ENCODE measurements around the gene PAPPA2.

Gene PAPPA2

DNA sequence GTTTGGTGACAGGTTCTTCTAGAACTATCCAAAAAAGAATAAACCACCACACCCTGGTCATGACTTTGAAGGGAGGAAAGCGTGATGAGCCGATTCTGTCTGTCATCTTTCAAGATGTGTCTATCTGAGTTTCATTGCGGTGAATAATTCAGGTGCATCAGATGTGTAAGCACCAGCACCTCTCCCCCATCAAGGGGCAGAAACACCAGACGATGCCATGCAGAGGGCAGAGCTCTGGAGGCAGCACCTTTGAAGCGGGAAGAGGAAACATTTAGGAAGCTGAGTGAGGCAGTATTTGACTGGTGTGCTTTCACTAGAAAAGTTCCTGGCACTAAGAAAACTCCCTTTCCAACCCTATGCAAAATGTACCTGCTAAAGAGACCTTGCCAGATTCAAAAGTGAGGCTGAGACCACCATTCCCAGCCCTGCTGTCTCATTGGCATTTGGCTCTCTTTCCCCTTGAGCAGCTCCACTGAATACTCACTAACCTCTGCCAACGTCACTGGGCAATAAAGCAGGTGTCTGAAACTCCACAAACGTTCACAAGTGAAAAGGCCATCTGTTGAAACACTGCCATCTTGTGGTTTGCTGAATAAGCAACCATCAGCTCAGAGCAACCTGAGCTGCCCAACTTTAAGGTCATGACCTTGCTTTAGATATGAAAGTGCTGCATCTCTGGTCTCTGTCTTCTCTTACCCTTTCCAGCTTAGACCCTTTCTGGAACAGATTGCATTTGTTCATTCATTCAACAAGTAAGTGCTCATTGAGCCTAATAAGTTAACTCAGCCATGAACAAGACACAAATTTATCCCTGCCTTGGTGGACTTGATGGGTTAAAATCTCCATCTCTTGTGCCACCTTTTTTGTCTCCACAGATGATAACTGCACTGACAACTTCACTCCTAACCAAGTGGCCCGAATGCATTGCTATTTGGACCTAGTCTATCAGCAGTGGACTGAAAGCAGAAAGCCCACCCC lies 228.6 kb downstream of the PAPPA2 start:
- DNase-seq (ENCODE audit: low spot score) (peak; percentile 56), FAIRE-seq (no peak)

GRCh38 chr1:176692431-176692830 lies 229.5 kb downstream of the PAPPA2 start:
- FAIRE-seq, result no peak
- DNase-seq (ENCODE audit: low spot score), result no peak

DNA sequence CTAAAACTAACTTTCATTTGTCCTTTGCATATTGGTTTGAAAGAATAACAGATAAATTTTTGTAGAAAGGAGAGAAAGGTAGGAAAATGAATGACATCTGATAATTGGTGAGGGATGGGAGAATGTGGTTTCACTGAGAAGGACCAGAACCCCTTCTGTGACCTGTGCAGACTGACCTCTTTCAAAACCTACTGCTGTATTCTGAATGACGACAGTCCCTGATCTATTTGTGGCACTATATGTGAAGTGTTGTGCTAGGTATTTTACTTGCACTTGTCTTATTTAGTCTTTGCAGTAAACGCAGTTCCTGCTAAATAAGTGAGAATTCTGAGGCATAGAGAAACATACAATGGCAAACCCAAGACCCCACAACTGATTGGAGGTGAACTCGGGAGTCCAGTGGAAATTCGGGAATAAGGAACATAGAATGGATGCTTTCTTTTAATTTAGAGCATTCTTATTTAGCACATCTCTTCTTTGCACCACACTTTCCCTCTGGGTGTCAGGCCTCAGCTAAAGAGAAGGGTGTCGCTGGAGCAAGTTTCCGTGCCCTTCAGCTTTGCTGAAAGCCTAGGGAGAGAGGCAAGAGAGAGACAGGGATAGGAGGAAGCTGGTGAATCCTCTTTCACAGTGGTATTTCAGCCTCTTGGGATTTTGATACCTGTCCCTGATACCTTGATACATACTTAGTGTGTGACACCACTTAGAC lies 230.2 kb downstream of the PAPPA2 start:
- FAIRE-seq (no peak), DNase-seq (ENCODE audit: low spot score) (no peak)

DNA sequence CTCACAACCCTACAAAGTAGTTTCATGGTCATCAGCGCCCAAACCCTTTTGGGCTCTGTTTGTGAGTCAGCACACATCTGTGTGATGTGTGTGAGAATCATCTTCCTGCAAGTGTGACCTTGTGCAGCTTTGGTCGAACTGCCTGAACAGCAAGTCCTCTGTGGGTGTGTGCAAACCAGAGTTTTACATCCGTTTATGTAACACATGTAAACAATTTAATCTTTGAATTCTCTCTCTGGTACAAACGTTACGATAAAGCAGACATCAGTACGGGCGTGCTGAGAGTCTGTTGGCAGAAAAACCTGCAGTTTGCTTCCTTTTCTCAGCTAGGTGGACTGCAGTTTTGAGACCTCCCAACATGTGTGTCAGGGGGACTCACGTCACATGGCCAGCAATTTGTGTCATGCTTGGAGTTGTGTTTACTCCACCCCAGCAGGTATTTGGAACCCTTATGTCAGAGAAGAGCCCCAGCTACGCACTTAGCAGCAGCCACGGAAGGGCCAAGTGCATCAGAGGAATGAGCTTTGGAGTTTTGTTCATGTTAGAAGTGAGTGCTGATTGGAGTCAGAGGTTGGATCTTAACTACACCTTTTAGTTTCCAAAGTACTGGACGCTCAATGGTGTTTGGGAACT lies 230.8 kb downstream of the PAPPA2 start:
- no peak for FAIRE-seq
- no peak for DNase-seq (ENCODE audit: low spot score)

DNA sequence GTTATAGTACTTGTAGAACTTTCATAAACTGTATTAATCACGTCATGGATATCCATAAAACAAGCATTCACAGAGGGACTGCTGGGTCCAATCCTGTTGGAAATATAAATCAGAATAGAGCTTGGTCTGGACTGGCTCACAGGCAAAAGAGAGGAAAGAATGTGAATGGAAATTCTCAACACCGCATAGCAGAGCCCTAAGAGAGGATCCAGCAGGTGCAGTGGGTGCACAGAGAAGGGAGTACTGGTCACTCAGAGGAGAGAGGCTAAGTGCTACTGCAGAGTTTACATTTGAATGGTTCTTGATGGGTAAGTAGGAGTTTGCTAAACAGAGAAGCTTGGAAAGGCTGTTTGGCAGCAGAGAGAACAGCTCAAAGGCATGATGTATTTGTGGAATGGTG lies 231.7 kb downstream of the PAPPA2 start:
- no peak for FAIRE-seq
- no peak for DNase-seq (ENCODE audit: low spot score)

- DNase-seq (ENCODE audit: low spot score) (peak; percentile 63), FAIRE-seq (peak; percentile 9)
Observed at GRCh38 chr1:176696109-176696508, 233.1 kb downstream of the PAPPA2 start.

DNA sequence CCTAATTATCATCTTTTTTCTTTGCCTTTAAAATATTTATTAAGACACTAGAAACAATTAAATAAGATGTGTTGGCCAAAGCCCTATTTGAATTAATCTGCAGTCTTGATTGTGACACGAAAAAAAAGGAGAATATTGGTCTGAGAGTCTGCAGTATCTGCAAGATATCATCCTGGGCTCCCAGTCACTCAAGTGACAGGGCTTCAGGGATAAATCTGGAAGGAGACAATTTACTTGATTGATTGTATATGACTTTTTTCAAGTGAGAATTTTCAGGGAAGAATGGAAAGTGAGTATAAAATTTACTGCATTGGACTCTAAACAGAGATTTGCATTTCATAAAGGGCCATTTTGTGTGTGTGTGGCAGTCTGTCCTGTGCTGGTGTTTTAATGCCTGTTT lies 233.7 kb downstream of the PAPPA2 start:
- no peak for FAIRE-seq
- no peak for DNase-seq (ENCODE audit: low spot score)

GRCh38 chr1:176699821-176700220 lies 236.8 kb downstream of the PAPPA2 start:
- FAIRE-seq, result no peak
- DNase-seq (ENCODE audit: low spot score), result no peak

GRCh38 chr1:176701151-176701866 lies 238.3 kb downstream of the PAPPA2 start:
- no peak for DNase-seq (ENCODE audit: low spot score)
- no peak for FAIRE-seq

- DNase-seq (ENCODE audit: low spot score), result no peak
- FAIRE-seq, result no peak
Observed at GRCh38 chr1:176702901-176703300, 239.9 kb downstream of the PAPPA2 start.

DNA sequence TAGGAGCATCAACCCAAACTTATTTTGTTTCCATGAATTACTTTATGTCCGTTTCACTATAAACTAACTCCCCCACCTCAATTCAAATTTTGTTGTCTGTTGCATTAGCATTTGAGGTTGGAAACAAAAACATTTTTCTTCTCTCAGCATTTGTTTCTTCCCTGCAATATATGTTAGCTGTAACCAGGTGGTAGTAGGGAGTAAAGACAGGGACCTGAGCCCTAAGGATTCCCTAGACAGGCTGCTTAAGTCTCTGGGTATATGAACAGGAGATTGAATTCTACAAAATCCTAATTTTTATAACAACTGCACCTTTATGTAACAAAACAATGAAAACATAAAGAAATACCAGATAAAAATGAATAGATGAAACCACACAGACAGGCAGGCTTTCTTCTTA lies 242.6 kb downstream of the PAPPA2 start:
- DNase-seq (ENCODE audit: low spot score) (no peak), FAIRE-seq (no peak)

GRCh38 chr1:176717066-176717750 lies 254.2 kb downstream of the PAPPA2 start:
- DNase-seq (ENCODE audit: low spot score) (no peak), FAIRE-seq (no peak)

DNA sequence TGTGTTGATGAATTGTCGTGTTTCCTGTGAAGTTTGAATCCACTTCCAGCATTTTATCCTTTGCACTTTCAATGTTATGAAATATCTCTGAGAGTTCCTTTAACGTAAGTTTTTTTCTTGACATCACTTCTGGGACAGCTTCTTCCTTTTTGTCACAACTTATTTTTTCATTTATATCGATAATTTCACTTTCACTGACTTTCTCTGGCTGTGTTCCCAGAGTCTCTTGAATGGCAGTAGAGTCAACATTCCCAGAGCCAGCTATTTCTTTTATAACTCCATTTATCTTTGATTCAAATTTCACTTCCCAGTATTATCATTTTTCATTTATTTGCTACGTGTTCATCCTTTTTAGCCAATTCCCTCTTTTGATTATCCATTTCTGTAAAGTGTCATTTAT lies 256.5 kb downstream of the PAPPA2 start:
- DNase-seq (ENCODE audit: low spot score) (no peak), FAIRE-seq (no peak)

DNA sequence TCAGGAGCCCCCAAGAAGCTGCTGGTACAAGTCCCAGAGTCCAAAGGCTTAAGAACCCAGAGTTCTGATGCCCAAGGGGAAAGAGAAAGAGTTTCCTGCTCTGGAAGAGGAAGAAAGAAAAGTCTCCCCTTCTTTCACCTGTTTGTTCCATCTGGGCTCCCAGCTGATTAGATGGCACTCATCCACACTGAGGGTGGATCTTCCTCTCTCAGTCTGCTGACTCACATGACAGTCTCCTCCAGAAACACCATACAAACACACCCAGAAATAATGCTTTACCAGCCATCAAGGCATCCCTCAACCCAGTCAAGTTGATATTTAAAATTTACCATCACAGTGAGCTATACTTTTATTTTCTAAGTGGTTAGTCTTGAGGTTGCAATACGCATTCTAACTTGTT lies 257.9 kb downstream of the PAPPA2 start:
- FAIRE-seq (no peak), DNase-seq (ENCODE audit: low spot score) (no peak)

DNA sequence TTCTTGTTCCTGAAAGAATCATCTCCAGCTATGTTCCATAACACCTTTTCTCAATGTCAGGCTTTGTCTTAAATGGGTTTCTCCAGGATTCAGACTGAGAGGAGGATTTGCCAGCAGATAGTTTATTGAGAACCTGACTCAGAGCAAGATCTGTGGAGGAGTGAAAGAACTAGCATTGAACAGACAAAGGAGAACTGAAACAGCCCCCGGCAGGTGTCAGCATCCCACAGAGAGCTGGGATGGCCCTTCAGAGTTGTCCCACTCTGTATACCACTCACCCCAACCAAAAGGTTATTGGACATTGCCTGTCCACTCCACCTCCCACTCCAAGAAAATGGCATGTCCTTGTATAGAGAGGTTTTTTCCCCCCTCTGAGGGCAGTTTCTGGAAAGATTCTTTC lies 270.7 kb downstream of the PAPPA2 start:
- FAIRE-seq (no peak), DNase-seq (ENCODE audit: low spot score) (no peak)

- DNase-seq (ENCODE audit: low spot score) (no peak), FAIRE-seq (no peak)
Observed at GRCh38 chr1:176735201-176735600, 272.2 kb downstream of the PAPPA2 start.

- FAIRE-seq, result no peak
Observed at GRCh38 chr1:176736015-176736414, 273.0 kb downstream of the PAPPA2 start.

DNA sequence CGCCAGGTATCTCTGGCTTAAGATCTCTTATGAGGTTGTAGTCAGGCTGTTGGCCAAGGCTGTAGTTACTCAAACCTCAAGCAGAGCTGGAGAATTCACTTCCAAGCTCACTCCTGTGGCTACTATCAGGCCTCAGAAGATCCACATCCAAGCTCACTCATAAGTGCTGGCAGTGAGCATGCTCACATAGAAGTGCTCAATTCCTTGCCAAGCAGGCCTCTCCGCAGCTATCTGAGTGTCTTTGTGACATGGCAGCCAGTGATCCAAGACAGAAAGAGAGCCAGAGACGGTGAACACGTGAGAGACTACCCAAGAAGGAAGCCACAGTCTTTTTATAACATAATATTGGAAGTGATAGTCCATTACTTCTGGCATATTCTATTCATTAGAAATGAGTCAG lies 278.2 kb downstream of the PAPPA2 start:
- no peak for DNase-seq (ENCODE audit: low spot score)
- FAIRE-seq, result no peak

More at GRCh38 chr1:176736015-176736414, 273.0 kb downstream of the PAPPA2 start:
- no peak for DNase-seq (ENCODE audit: low spot score)

DNA sequence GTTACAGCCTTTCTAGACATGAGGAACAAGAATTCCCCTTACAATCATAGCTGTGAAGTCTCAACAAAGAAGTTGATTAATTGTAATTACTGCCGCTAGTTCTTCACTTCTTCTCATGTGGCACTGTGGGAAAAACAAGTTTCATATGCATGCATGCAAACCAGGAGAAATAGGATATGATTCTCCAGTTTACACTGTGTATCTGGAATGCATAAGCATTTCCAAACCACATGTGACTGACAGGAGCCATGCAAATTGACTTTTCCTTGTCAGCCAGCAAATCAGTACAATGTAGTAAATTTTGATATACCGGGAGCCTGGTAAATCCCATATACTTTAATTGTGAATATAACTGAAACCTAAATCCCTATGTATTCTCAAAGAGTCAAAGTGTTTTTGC lies 279.3 kb downstream of the PAPPA2 start:
- DNase-seq (ENCODE audit: low spot score) (no peak), FAIRE-seq (no peak)

DNA sequence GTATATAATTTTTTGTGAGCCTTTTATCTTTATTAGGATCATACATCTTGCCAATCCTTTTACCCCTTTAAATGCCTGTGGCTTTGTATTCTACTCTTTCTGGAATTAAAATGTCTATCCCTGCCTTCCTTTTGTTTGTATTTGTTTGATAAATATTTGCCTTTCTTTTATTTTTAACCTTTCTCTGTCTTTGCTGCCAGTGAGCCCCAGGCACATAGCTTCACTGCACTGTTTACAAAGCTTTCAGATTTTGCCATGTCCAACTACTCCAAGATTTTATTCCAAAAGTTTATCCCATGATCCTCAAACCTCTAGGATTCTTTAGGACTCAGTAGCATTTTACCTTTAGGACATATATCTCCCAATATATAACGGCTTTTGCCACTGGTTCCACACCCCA lies 281.2 kb downstream of the PAPPA2 start:
- FAIRE-seq, result no peak
- no peak for DNase-seq (ENCODE audit: low spot score)

- DNase-seq (ENCODE audit: low spot score), result no peak
- FAIRE-seq, result no peak
Observed at GRCh38 chr1:176745945-176746344, 283.0 kb downstream of the PAPPA2 start.
